ENCODE measurements around the gene RNF212B. TPM values are rescaled to one million over a fixed set of nuclear protein-coding genes. Genes with fewer than 3 reads are reported as not detected.

RNF212B gene
- total and polyA plus RNA-seq, 10 of the 15 experiments (the other 5 are each of a cell fraction or from before 2014, with no cell fraction given) = not detected

DNA sequence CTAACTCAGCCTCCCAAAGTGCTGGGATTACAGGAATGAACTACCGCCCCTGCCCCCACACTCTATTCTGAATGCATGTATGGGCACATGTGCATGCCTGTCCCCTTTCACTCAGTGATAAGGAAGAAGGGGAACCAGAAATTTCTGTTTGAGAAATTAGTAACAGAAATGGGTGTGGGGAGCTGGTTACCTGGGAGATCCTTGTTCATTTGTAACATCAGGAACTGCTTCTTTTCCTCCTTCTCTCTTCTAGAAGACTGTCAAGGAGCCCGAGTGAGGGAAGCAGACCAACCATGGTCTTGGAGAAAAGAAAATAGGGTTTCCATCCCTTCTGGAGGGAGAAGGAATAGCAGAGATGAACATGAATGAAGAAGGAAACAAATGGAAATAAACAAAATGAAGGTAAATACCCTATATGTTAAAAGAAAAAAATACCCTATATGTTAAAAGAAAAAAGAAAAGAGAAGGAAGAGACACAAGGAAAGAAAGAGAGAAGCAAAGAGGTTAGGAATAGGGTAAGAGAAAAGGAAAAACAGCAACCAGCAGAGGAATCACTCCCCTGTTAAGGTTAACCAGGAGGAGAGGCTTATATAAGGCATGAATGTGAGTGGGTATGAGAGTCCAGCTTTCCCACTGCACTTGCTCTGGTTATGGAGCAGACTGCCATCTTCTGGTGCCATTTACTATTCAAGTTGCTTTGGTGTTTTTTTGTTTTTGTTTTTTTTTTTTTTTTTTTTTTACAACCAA, 61.6 kb downstream of the RNF212B start:
- ChIA-PET POLR2A (interaction anchor here (0.6 to 5.7 kb wide), 2 partner anchors 22 to 198 kb away, joined by 3 to 98 read pairs; partner anchors contain the start of gene PABPN1), CTCF (interaction anchor here (0.6 to 5.8 kb wide), 11 partner anchors 10 to 261 kb away, joined by 3 to 77 read pairs (median 6); partner anchors contain the start of gene PABPN1), RAD21 (ENCODE audit: unreplicated experiment) (interaction anchor here (0.6 to 4.0 kb wide), 5 partner anchors 13 to 256 kb away, joined by 3 to 21 read pairs (median 4); partner anchors contain the start of genes HOMEZ and PABPN1), SMC1A (ENCODE audit: uncharacterized antibody, unreplicated experiment) (interaction anchor here (0.7 to 7.1 kb wide), 4 partner anchors 13 to 268 kb away, joined by 3 to 34 read pairs (median 6); partner anchors contain the start of genes AP1G2 and HOMEZ)
- TF ChIP-seq, protein P1, sequence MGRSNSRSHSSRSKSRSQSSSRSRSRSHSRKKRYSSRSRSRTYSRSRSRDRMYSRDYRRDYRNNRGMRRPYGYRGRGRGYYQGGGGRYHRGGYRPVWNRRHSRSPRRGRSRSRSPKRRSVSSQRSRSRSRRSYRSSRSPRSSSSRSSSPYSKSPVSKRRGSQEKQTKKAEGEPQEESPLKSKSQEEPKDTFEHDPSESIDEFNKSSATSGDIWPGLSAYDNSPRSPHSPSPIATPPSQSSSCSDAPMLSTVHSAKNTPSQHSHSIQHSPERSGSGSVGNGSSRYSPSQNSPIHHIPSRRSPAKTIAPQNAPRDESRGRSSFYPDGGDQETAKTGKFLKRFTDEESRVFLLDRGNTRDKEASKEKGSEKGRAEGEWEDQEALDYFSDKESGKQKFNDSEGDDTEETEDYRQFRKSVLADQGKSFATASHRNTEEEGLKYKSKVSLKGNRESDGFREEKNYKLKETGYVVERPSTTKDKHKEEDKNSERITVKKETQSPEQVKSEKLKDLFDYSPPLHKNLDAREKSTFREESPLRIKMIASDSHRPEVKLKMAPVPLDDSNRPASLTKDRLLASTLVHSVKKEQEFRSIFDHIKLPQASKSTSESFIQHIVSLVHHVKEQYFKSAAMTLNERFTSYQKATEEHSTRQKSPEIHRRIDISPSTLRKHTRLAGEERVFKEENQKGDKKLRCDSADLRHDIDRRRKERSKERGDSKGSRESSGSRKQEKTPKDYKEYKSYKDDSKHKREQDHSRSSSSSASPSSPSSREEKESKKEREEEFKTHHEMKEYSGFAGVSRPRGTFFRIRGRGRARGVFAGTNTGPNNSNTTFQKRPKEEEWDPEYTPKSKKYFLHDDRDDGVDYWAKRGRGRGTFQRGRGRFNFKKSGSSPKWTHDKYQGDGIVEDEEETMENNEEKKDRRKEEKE (IDR thresholded peaks at IDR 0.05) = no peak
- no peak for TF ChIP-seq TBL1XR1 (IDR thresholded peaks at IDR 0.05; ENCODE audit: low read depth, low read length)
- TF ChIP-seq SIN3A (IDR thresholded peaks at IDR 0.05; ENCODE audit: low read depth, low read length) = no peak
- TF ChIP-seq NBN (IDR thresholded peaks at IDR 0.05) = 0 out of 2 replicates have a peak, but pooled peaks have one; percentile 18
- TF ChIP-seq RUNX3 (IDR thresholded peaks at IDR 0.05; ENCODE audit: low read length) = peak; percentile 10; the same call in 1 of the 2 replicates
- TF ChIP-seq RAD51 (IDR thresholded peaks at IDR 0.05) = no peak
- TF ChIP-seq SMC3 (IDR thresholded peaks at IDR 0.05; ENCODE audit: borderline replicate concordance, low read length) = peak; percentile 43; the same call in 1 of the 2 replicates
- no peak for TF ChIP-seq SMARCA5 (IDR thresholded peaks at IDR 0.05)
- no peak for TF ChIP-seq GATAD2B (conservative IDR thresholded peaks at IDR 0.05; ENCODE audit: low read depth)
- TF ChIP-seq IRF4 (IDR thresholded peaks at IDR 0.05; ENCODE audit: low read depth, low read length) = no peak
- TF ChIP-seq, protein P2, sequence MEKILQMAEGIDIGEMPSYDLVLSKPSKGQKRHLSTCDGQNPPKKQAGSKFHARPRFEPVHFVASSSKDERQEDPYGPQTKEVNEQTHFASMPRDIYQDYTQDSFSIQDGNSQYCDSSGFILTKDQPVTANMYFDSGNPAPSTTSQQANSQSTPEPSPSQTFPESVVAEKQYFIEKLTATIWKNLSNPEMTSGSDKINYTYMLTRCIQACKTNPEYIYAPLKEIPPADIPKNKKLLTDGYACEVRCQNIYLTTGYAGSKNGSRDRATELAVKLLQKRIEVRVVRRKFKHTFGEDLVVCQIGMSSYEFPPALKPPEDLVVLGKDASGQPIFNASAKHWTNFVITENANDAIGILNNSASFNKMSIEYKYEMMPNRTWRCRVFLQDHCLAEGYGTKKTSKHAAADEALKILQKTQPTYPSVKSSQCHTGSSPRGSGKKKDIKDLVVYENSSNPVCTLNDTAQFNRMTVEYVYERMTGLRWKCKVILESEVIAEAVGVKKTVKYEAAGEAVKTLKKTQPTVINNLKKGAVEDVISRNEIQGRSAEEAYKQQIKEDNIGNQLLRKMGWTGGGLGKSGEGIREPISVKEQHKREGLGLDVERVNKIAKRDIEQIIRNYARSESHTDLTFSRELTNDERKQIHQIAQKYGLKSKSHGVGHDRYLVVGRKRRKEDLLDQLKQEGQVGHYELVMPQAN (conservative IDR thresholded peaks at IDR 0.05) = no peak
- TF ChIP-seq RAD21 (IDR thresholded peaks at IDR 0.05; ENCODE audit: insufficient read depth, low read depth, low read length) = peak; percentile 53
- TF ChIP-seq ZNF384 (IDR thresholded peaks at IDR 0.05; ENCODE audit: borderline replicate concordance, low read depth, low read length) = peak; percentile 87
- TF ChIP-seq, protein P3, sequence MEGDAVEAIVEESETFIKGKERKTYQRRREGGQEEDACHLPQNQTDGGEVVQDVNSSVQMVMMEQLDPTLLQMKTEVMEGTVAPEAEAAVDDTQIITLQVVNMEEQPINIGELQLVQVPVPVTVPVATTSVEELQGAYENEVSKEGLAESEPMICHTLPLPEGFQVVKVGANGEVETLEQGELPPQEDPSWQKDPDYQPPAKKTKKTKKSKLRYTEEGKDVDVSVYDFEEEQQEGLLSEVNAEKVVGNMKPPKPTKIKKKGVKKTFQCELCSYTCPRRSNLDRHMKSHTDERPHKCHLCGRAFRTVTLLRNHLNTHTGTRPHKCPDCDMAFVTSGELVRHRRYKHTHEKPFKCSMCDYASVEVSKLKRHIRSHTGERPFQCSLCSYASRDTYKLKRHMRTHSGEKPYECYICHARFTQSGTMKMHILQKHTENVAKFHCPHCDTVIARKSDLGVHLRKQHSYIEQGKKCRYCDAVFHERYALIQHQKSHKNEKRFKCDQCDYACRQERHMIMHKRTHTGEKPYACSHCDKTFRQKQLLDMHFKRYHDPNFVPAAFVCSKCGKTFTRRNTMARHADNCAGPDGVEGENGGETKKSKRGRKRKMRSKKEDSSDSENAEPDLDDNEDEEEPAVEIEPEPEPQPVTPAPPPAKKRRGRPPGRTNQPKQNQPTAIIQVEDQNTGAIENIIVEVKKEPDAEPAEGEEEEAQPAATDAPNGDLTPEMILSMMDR (IDR thresholded peaks at IDR 0.05 in 2 of 3, conservative IDR thresholded peaks at IDR 0.05 in 1 of 3; ENCODE audit: control insufficient read depth in 2 of 3, extremely low read depth in 1 of 3, insufficient read depth in 1 of 3, low read depth in 3 of 3, low read length in 3 of 3) = peak in 2 of 3 experiments; percentile 30 to 47; a peak in 3 of 6 replicates
- Histone ChIP-seq H3K79me2 (ENCODE audit: control insufficient read depth, insufficient read depth, low read length) (peaks cover 7% of the 10 kb centered on the region), H3K4me3 (no peak overlapping the region), H3K27ac (ENCODE audit: control insufficient read depth, insufficient read depth) (no peak overlapping the region), H2AFZ (ENCODE audit: control insufficient read depth, low read depth, low read length) (no peak overlapping the region), H3K9ac (ENCODE audit: control insufficient read depth, insufficient read depth, low read length) (no peak overlapping the region), H3K36me3 (ENCODE audit: control insufficient read depth in 2 of 2, insufficient read depth in 2 of 2, low read length in 1 of 2) (no peaks in the 10 kb centered on the region), H3K9me3 (replicated peaks; ENCODE audit: control insufficient read depth, insufficient read depth, low read length) (no peaks in the 10 kb centered on the region), H3K4me1 (ENCODE audit: control insufficient read depth, insufficient read depth, low read length) (peaks cover 8% of the 10 kb centered on the region), H3K27me3 (replicated peaks in 1 of 2; ENCODE audit: control insufficient read depth in 2 of 2, insufficient read depth in 2 of 2, low read length in 1 of 2) (no peaks in the 10 kb centered on the region), H4K20me1 (ENCODE audit: control insufficient read depth, insufficient read depth) (no peaks in the 10 kb centered on the region), H3K4me2 (ENCODE audit: control insufficient read depth, insufficient read depth) (peak overlapping the region; percentile 17)
- FAIRE-seq = peak; percentile 59
- 83% methylated on average over 2 of the region's 2 CpGs for WGBS (ENCODE audit: insufficient coverage, insufficient replicate concordance, low lambda C conversion rate, missing lambda C conversion rate)
- intact Hi-C loops (cut with micrococcal nuclease; ENCODE audit: unreplicated experiment) = no loop called here
- DNase-seq (ENCODE audit: low read depth, low spot score) = no peak
- no TSS peak for BruUV-seq (replicated peaks)
- ATAC-seq = no peak
- in situ Hi-C loops (cut with MboI) = no loop called here

Data from GM12878 (cell line).